ENCODE measurements around the gene AKR1D1.

AKR1D1 gene

GRCh38 chr7:138030679-138031351 is 45.4 kb upstream of the AKR1D1 start:
- no peak overlapping the region for H3K4me2 ChIP-seq (ENCODE audit: insufficient read depth, low read length, poor library complexity, severe bottlenecking)
- no peaks in the 10 kb centered on the region for H3K36me3 ChIP-seq (replicated peaks in 1 of 2; ENCODE audit: control insufficient read depth in 2 of 2, insufficient read depth in 2 of 2, low read length in 2 of 2)
- no peak overlapping the region for H2AFZ ChIP-seq (ENCODE audit: low read length)
- DNase-seq (ENCODE audit: low spot score) = no peak
- no peaks in the 10 kb centered on the region for H3K79me1 ChIP-seq (ENCODE audit: low read depth, low read length)
- no peak overlapping the region for H2AK5ac ChIP-seq (ENCODE audit: low read depth, low read length)
- no peak overlapping the region for H3K4me3 ChIP-seq (ENCODE audit: low read length in 2 of 2)
- no peak overlapping the region for H2BK15ac ChIP-seq (ENCODE audit: low read length)
- no peak overlapping the region for H2BK120ac ChIP-seq (ENCODE audit: low read depth, low read length)
- no CpG with 5 or more reads among the region's 7 CpGs for WGBS, 2 donors (ENCODE audit: extremely low coverage in 2 of 2, insufficient read length in 2 of 2, insufficient replicate concordance in 1 of 2)
- H3K4ac ChIP-seq (ENCODE audit: low read length) = no peak overlapping the region
- H3K9ac ChIP-seq (ENCODE audit: low read depth, low read length, poor library complexity) = no peak overlapping the region
- H3K27ac ChIP-seq (replicated peaks; ENCODE audit: low read length) = no peak overlapping the region
- peaks cover 4 to 7% of the 10 kb centered on the region in 2 donors for H3K9me3 ChIP-seq (replicated peaks in 1 of 2; ENCODE audit: control insufficient read depth in 2 of 2, insufficient read depth in 1 of 2, low read depth in 1 of 2, low read length in 2 of 2)
- no peak overlapping the region for H3K18ac ChIP-seq (ENCODE audit: low read length)
- no peaks in the 10 kb centered on the region for H3K4me1 ChIP-seq (ENCODE audit: control insufficient read depth in 2 of 2, insufficient read depth in 1 of 2, low read depth in 1 of 2, low read length in 2 of 2)
- H2BK12ac ChIP-seq (ENCODE audit: low read length) = no peak overlapping the region
- H3K27me3 ChIP-seq (ENCODE audit: control insufficient read depth in 3 of 3, insufficient read depth in 3 of 3, low read depth in 1 of 3, low read length in 3 of 3) = peaks cover 0 to 3% (median 0%) of the 10 kb centered on the region in 3 experiments
- no peak overlapping the region for H4K8ac ChIP-seq (ENCODE audit: low read depth, low read length)
- no peak overlapping the region for H2BK5ac ChIP-seq (ENCODE audit: low read length)
- no peak overlapping the region for H4K91ac ChIP-seq (ENCODE audit: low read depth, low read length, poor library complexity)
- H3K23ac ChIP-seq (ENCODE audit: low read depth, low read length, poor library complexity) = no peak overlapping the region
- H3K14ac ChIP-seq (ENCODE audit: low read length) = no peak overlapping the region

- Histone ChIP-seq H3K27me3 (ENCODE audit: control insufficient read depth in 3 of 3, insufficient read depth in 3 of 3, low read depth in 1 of 3, low read length in 3 of 3) (no peaks in the 10 kb centered on the region), H2BK15ac (ENCODE audit: low read length) (no peak overlapping the region), H3K9me3 (replicated peaks in 1 of 2; ENCODE audit: control insufficient read depth in 2 of 2, insufficient read depth in 1 of 2, low read depth in 1 of 2, low read length in 2 of 2) (peaks cover 2 to 12% of the 10 kb centered on the region in 2 donors), H3K79me1 (ENCODE audit: low read depth, low read length) (no peaks in the 10 kb centered on the region), H2BK120ac (ENCODE audit: low read depth, low read length) (no peak overlapping the region), H3K18ac (ENCODE audit: low read length) (no peak overlapping the region), H3K23ac (ENCODE audit: low read depth, low read length, poor library complexity) (no peak overlapping the region), H3K4me3 (ENCODE audit: low read length in 2 of 2) (no peak overlapping the region), H2BK12ac (ENCODE audit: low read length) (no peak overlapping the region), H2BK5ac (ENCODE audit: low read length) (no peak overlapping the region), H3K9ac (ENCODE audit: low read depth, low read length, poor library complexity) (no peak overlapping the region), H3K27ac (replicated peaks; ENCODE audit: low read length) (no peak overlapping the region), H3K4ac (ENCODE audit: low read length) (no peak overlapping the region), H2AK5ac (ENCODE audit: low read depth, low read length) (no peak overlapping the region), H3K36me3 (replicated peaks in 1 of 2; ENCODE audit: control insufficient read depth in 2 of 2, insufficient read depth in 2 of 2, low read length in 2 of 2) (no peaks in the 10 kb centered on the region), H3K4me1 (ENCODE audit: control insufficient read depth in 2 of 2, insufficient read depth in 1 of 2, low read depth in 1 of 2, low read length in 2 of 2) (no peaks in the 10 kb centered on the region), H4K8ac (ENCODE audit: low read depth, low read length) (no peak overlapping the region), H3K4me2 (ENCODE audit: insufficient read depth, low read length, poor library complexity, severe bottlenecking) (no peak overlapping the region), H2AFZ (ENCODE audit: low read length) (no peak overlapping the region), H3K14ac (ENCODE audit: low read length) (no peak overlapping the region), H4K91ac (ENCODE audit: low read depth, low read length, poor library complexity) (no peak overlapping the region)
- no peak for DNase-seq (ENCODE audit: low spot score)
Observed at GRCh38 chr7:138032186-138032585, 44.1 kb upstream of the AKR1D1 start.

- Histone ChIP-seq H2BK5ac (ENCODE audit: low read length) (no peak overlapping the region), H2AFZ (ENCODE audit: low read length) (no peak overlapping the region), H2BK15ac (ENCODE audit: low read length) (no peak overlapping the region), H3K4me2 (ENCODE audit: insufficient read depth, low read length, poor library complexity, severe bottlenecking) (no peak overlapping the region), H2BK120ac (ENCODE audit: low read depth, low read length) (no peak overlapping the region), H2AK5ac (ENCODE audit: low read depth, low read length) (no peak overlapping the region), H3K27me3 (ENCODE audit: control insufficient read depth in 3 of 3, insufficient read depth in 3 of 3, low read depth in 1 of 3, low read length in 3 of 3) (no peaks in the 10 kb centered on the region), H3K23ac (ENCODE audit: low read depth, low read length, poor library complexity) (no peak overlapping the region), H3K27ac (replicated peaks; ENCODE audit: low read length) (no peak overlapping the region), H3K18ac (ENCODE audit: low read length) (no peak overlapping the region), H4K91ac (ENCODE audit: low read depth, low read length, poor library complexity) (no peak overlapping the region), H2BK12ac (ENCODE audit: low read length) (no peak overlapping the region), H3K9me3 (replicated peaks in 1 of 2; ENCODE audit: control insufficient read depth in 2 of 2, insufficient read depth in 1 of 2, low read depth in 1 of 2, low read length in 2 of 2) (peaks cover 4 to 15% of the 10 kb centered on the region in 2 donors), H3K36me3 (replicated peaks in 1 of 2; ENCODE audit: control insufficient read depth in 2 of 2, insufficient read depth in 2 of 2, low read length in 2 of 2) (no peaks in the 10 kb centered on the region), H3K14ac (ENCODE audit: low read length) (no peak overlapping the region), H3K4ac (ENCODE audit: low read length) (no peak overlapping the region), H3K4me3 (ENCODE audit: low read length in 2 of 2) (no peak overlapping the region), H3K9ac (ENCODE audit: low read depth, low read length, poor library complexity) (no peak overlapping the region), H4K8ac (ENCODE audit: low read depth, low read length) (no peak overlapping the region), H3K79me1 (ENCODE audit: low read depth, low read length) (no peaks in the 10 kb centered on the region), H3K4me1 (ENCODE audit: control insufficient read depth in 2 of 2, insufficient read depth in 1 of 2, low read depth in 1 of 2, low read length in 2 of 2) (no peaks in the 10 kb centered on the region)
- no CpG with 5 or more reads among the region's 3 CpGs for WGBS, 2 donors (ENCODE audit: extremely low coverage in 2 of 2, insufficient read length in 2 of 2, insufficient replicate concordance in 1 of 2)
- no peak for DNase-seq (ENCODE audit: low spot score)
Observed at GRCh38 chr7:138032770-138033169, 43.5 kb upstream of the AKR1D1 start.

GRCh38 chr7:138033241-138033640 is 43.0 kb upstream of the AKR1D1 start:
- DNase-seq (ENCODE audit: low spot score) = no peak
- no CpG with 5 or more reads among the region's 4 CpGs for WGBS, 2 donors (ENCODE audit: extremely low coverage in 2 of 2, insufficient read length in 2 of 2, insufficient replicate concordance in 1 of 2)

More at GRCh38 chr7:138033241-138033640, 43.0 kb upstream of the AKR1D1 start:
- Histone ChIP-seq H3K4ac (ENCODE audit: low read length) (no peak overlapping the region), H2AK5ac (ENCODE audit: low read depth, low read length) (no peak overlapping the region), H3K27me3 (ENCODE audit: control insufficient read depth in 3 of 3, insufficient read depth in 3 of 3, low read depth in 1 of 3, low read length in 3 of 3) (no peaks in the 10 kb centered on the region), H3K23ac (ENCODE audit: low read depth, low read length, poor library complexity) (no peak overlapping the region), H2BK15ac (ENCODE audit: low read length) (no peak overlapping the region), H4K91ac (ENCODE audit: low read depth, low read length, poor library complexity) (no peak overlapping the region), H3K4me2 (ENCODE audit: insufficient read depth, low read length, poor library complexity, severe bottlenecking) (no peak overlapping the region), H2BK5ac (ENCODE audit: low read length) (no peak overlapping the region), H3K27ac (replicated peaks; ENCODE audit: low read length) (no peak overlapping the region), H3K79me1 (ENCODE audit: low read depth, low read length) (no peaks in the 10 kb centered on the region), H3K9ac (ENCODE audit: low read depth, low read length, poor library complexity) (no peak overlapping the region), H3K14ac (ENCODE audit: low read length) (no peak overlapping the region), H2AFZ (ENCODE audit: low read length) (no peak overlapping the region), H2BK120ac (ENCODE audit: low read depth, low read length) (no peak overlapping the region), H2BK12ac (ENCODE audit: low read length) (no peak overlapping the region), H3K18ac (ENCODE audit: low read length) (no peak overlapping the region), H3K9me3 (replicated peaks in 1 of 2; ENCODE audit: control insufficient read depth in 2 of 2, insufficient read depth in 1 of 2, low read depth in 1 of 2, low read length in 2 of 2) (peaks cover 4 to 15% of the 10 kb centered on the region in 2 donors), H3K4me1 (ENCODE audit: control insufficient read depth in 2 of 2, insufficient read depth in 1 of 2, low read depth in 1 of 2, low read length in 2 of 2) (no peaks in the 10 kb centered on the region), H4K8ac (ENCODE audit: low read depth, low read length) (no peak overlapping the region), H3K4me3 (ENCODE audit: low read length in 2 of 2) (no peak overlapping the region), H3K36me3 (replicated peaks in 1 of 2; ENCODE audit: control insufficient read depth in 2 of 2, insufficient read depth in 2 of 2, low read length in 2 of 2) (no peaks in the 10 kb centered on the region)
